ENCODE results near the gene DMRTB1.

DNA sequence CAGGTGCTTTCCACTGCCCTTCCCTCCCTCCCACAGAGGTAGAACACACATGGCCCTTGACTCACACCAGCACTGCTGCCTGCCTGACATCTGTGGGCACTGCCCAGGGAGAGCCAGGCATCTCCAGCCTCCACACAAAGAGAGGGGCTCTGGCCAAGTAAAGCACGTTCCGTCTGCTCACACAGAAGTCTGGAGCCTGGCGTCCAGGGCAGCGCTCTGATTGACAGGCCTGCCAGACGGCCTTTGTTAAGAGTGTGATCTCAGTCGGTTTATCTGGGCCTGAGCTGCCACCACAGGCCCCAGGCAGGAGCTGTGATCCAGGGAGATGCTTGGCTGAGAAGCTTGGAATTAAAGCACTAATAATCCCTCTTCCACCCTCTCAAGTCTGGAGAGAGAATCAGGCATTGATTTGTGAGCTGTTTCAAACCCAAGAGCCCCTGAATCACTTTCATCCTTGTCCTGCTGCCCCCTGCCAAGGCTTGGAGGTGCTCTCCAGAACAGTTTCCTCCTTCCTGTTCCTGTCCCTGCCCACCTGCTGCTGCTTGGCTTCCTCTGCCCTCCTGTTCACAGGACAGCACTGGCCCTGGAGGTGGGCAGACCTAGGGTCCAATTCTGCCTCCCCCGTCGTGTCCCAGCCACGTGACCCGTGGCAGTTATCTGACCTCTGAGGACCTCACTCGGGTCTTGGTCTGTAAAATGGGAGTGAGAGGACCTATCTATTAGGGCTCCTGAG is 3.7 kb downstream of the DMRTB1 start:
- TF ChIP-seq, protein P1, sequence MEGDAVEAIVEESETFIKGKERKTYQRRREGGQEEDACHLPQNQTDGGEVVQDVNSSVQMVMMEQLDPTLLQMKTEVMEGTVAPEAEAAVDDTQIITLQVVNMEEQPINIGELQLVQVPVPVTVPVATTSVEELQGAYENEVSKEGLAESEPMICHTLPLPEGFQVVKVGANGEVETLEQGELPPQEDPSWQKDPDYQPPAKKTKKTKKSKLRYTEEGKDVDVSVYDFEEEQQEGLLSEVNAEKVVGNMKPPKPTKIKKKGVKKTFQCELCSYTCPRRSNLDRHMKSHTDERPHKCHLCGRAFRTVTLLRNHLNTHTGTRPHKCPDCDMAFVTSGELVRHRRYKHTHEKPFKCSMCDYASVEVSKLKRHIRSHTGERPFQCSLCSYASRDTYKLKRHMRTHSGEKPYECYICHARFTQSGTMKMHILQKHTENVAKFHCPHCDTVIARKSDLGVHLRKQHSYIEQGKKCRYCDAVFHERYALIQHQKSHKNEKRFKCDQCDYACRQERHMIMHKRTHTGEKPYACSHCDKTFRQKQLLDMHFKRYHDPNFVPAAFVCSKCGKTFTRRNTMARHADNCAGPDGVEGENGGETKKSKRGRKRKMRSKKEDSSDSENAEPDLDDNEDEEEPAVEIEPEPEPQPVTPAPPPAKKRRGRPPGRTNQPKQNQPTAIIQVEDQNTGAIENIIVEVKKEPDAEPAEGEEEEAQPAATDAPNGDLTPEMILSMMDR (IDR thresholded peaks at IDR 0.05; ENCODE audit: borderline replicate concordance, extremely low read depth, low read length, poor library complexity, severe bottlenecking): no peak
- no peak for TF ChIP-seq EZH2 (IDR thresholded peaks at IDR 0.05; ENCODE audit: borderline replicate concordance, low read depth, low read length, severe bottlenecking)

All from DND-41 (cell line).